ENCODE data around the gene CRTC1. TPM values are rescaled to one million over a fixed set of nuclear protein-coding genes. Genes with fewer than 3 reads are reported as not detected.

The CRTC1 gene
- total RNA-seq, 1 experiment from 2014 or later: 12.3 TPM

- TF ChIP-seq E2F1 (CRISPR knock-in tag; IDR thresholded peaks at IDR 0.05): no peak
- TF ChIP-seq MYBL2 (CRISPR knock-in tag; IDR thresholded peaks at IDR 0.05): no peak
- TF ChIP-seq ZNF317 (CRISPR knock-in tag; IDR thresholded peaks at IDR 0.05; ENCODE audit: borderline replicate concordance, low read depth): no peak
- no peak for TF ChIP-seq FOXJ3 (CRISPR knock-in tag; IDR thresholded peaks at IDR 0.05; ENCODE audit: borderline replicate concordance)
- TF ChIP-seq STAT6 (CRISPR knock-in tag; conservative IDR thresholded peaks at IDR 0.05; ENCODE audit: low read depth): no peak
- TF ChIP-seq ATF3 (CRISPR knock-in tag; conservative IDR thresholded peaks at IDR 0.05): no peak
- no peak for TF ChIP-seq ELF4 (CRISPR knock-in tag; IDR thresholded peaks at IDR 0.05; ENCODE audit: low read depth)
- TF ChIP-seq RORB (CRISPR knock-in tag; IDR thresholded peaks at IDR 0.05): no peak
- no peak for TF ChIP-seq ZNF532 (CRISPR knock-in tag; IDR thresholded peaks at IDR 0.05; ENCODE audit: borderline replicate concordance)
- TF ChIP-seq ZNF232 (CRISPR knock-in tag; IDR thresholded peaks at IDR 0.05): no peak
- no peak for TF ChIP-seq ZNF425 (CRISPR knock-in tag; conservative IDR thresholded peaks at IDR 0.05)
- TF ChIP-seq ZNF423 (CRISPR knock-in tag; IDR thresholded peaks at IDR 0.05): no peak
- no peak for TF ChIP-seq PREB (CRISPR knock-in tag; IDR thresholded peaks at IDR 0.05; ENCODE audit: borderline replicate concordance)
- no peak for TF ChIP-seq JUN (CRISPR knock-in tag; IDR thresholded peaks at IDR 0.05)
- no peak for TF ChIP-seq ERG (CRISPR knock-in tag; IDR thresholded peaks at IDR 0.05)
- no peak for TF ChIP-seq TEAD1 (CRISPR knock-in tag; IDR thresholded peaks at IDR 0.05)
- no peak for TF ChIP-seq E2F4 (CRISPR knock-in tag; IDR thresholded peaks at IDR 0.05; ENCODE audit: borderline replicate concordance, low read depth)
- TF ChIP-seq HMGXB4 (CRISPR knock-in tag; IDR thresholded peaks at IDR 0.05): no peak
- TF ChIP-seq NFATC4 (CRISPR knock-in tag; IDR thresholded peaks at IDR 0.05): no peak
- ChIA-PET CTCF (interaction anchor here (1.0 to 2.0 kb wide), 2 partner anchors 53 to 58 kb away, joined by 3 to 8 read pairs; no protein-coding TSS in a partner anchor), POLR2A (no interaction called here)
- Mint-ChIP-seq H3K36me3 (no peaks in the 10 kb centered on the region), H3K9me3 (peaks cover 5% of the 10 kb centered on the region), H3K4me3 (no peak overlapping the region), H3K27ac (peak overlapping the region; percentile 12; the same call in 1 of the 2 replicates), H3K4me1 (peaks cover 47% of the 10 kb centered on the region), H3K27me3 (ENCODE audit: low read depth) (peaks cover 3% of the 10 kb centered on the region; the same call in 1 of the 2 replicates)
- ATAC-seq (no peak), DNase-seq (ENCODE audit: low spot score) (no peak)
Observed at GRCh38 chr19:18647371-18647767, 36.1 kb upstream of the CRTC1 start.
